ENCODE results near the gene ENOX1.

DNA sequence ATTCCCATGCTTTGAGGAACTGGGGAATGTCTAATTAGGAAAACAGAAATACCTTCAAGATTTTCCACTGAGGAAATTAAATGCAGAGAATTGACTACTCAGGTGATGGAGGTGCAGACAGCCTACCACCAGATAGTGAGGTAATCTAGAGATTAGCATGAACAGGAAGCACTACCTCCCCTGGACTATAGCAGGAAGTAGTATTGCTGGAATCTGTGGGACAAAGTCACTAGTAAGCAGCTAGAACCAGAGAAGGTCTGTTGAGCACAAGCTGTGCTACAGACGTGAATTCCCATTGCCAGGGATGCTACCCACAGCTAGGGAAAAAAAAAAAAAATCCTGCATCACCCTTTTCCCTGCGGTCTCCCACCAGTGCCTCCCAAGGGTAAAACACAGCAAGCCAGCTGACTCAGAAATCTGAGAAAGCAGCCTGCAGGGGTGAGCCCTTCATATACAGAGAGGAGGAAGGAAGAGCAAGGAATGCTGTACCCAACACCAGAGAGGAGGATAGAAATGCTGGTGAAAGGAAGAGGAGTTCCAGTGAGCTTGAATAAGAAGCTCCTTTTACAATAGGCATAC is 10.2 kb downstream of the ENOX1 start:
- TF ChIP-seq, protein P1, sequence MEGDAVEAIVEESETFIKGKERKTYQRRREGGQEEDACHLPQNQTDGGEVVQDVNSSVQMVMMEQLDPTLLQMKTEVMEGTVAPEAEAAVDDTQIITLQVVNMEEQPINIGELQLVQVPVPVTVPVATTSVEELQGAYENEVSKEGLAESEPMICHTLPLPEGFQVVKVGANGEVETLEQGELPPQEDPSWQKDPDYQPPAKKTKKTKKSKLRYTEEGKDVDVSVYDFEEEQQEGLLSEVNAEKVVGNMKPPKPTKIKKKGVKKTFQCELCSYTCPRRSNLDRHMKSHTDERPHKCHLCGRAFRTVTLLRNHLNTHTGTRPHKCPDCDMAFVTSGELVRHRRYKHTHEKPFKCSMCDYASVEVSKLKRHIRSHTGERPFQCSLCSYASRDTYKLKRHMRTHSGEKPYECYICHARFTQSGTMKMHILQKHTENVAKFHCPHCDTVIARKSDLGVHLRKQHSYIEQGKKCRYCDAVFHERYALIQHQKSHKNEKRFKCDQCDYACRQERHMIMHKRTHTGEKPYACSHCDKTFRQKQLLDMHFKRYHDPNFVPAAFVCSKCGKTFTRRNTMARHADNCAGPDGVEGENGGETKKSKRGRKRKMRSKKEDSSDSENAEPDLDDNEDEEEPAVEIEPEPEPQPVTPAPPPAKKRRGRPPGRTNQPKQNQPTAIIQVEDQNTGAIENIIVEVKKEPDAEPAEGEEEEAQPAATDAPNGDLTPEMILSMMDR (IDR thresholded peaks at IDR 0.05) = no peak
- TF ChIP-seq POLR2AphosphoS5 (IDR thresholded peaks at IDR 0.05) = no peak
- TF ChIP-seq POLR2A (IDR thresholded peaks at IDR 0.05) = no peak
